ENCODE measurements around the gene AOPEP. TPM values are rescaled to one million over a fixed set of nuclear protein-coding genes. Genes with fewer than 3 reads are reported as not detected.

AOPEP gene
- total RNA-seq, 1 experiment from 2014 or later = 15.0 TPM

- no peak overlapping the region for H2BK120ac ChIP-seq (ENCODE audit: low read depth, low read length, poor library complexity, severe bottlenecking)
- no peak for DNase-seq
- H4K20me1 ChIP-seq (ENCODE audit: control insufficient read depth, insufficient read depth, insufficient read length) = no peaks in the 10 kb centered on the region
- WGBS (ENCODE audit: extremely low coverage, insufficient read length, low lambda C conversion rate) = no CpG with 5 or more reads among the region's 18 CpGs
- no peak overlapping the region for H3K9ac ChIP-seq (ENCODE audit: extremely low read depth, insufficient read length, low read length)
- Mint-ChIP-seq H3K4me3 (no peak overlapping the region), H3K27ac (peak overlapping the region; percentile 43 to 70 (median 57); a peak in 3 of 7 replicates), H3K4me1 (peaks cover 37 to 38% of the 10 kb centered on the region in 2 experiments), H3K36me3 (ENCODE audit: insufficient read depth in 1 of 3, low read depth in 3 of 3) (peaks cover 0 to 10% (median 6%) of the 10 kb centered on the region in 3 experiments; a peak in 5 of 7 replicates), H3K9me3 (no peaks in the 10 kb centered on the region), H3K27me3 (ENCODE audit: low read depth) (no peaks in the 10 kb centered on the region; the same call in 1 of the 2 replicates)
- H2AK5ac ChIP-seq (ENCODE audit: insufficient read length, low read length) = no peak overlapping the region
- no peak overlapping the region for H4K91ac ChIP-seq (ENCODE audit: insufficient read length, low read depth, low read length)
- no peaks in the 10 kb centered on the region for H3K23me2 ChIP-seq (ENCODE audit: insufficient read length, low read depth, low read length, poor library complexity, severe bottlenecking)
- H3K4ac ChIP-seq (ENCODE audit: low read depth, low read length) = no peak overlapping the region
- no peaks in the 10 kb centered on the region for H3K27me3 ChIP-seq (ENCODE audit: insufficient read depth, low read length)
- no peak overlapping the region for H2BK15ac ChIP-seq (ENCODE audit: low read depth, low read length)
- no peak overlapping the region for H4K5ac ChIP-seq (ENCODE audit: insufficient read length, low read depth, low read length)
- no peak overlapping the region for H4K8ac ChIP-seq (replicated peaks; ENCODE audit: insufficient read length, low read depth, low read length)
- no peak overlapping the region for H3K18ac ChIP-seq (ENCODE audit: insufficient read length, low read depth, low read length)
- H3K4me2 ChIP-seq (ENCODE audit: insufficient read depth, insufficient read length, low read length) = no peak overlapping the region
- no peak overlapping the region for H2BK5ac ChIP-seq (ENCODE audit: insufficient read length, low read length)
- no peak overlapping the region for H3K23ac ChIP-seq (ENCODE audit: insufficient read length, low read depth, low read length)
- H2BK12ac ChIP-seq (ENCODE audit: insufficient read length, low read depth, low read length) = no peak overlapping the region
- H2AFZ ChIP-seq (ENCODE audit: low read length) = no peak overlapping the region
- TF ChIP-seq CTCF (conservative IDR thresholded peaks at IDR 0.05) = no peak
- H3K79me2 ChIP-seq (ENCODE audit: insufficient read depth, low read length) = peaks cover 2% of the 10 kb centered on the region; the same call in 1 of the 2 replicates
- no peaks in the 10 kb centered on the region for H3K9me3 ChIP-seq (ENCODE audit: control insufficient read depth, low read depth, low read length)
- H3K56ac ChIP-seq (ENCODE audit: insufficient read length, low read depth, low read length) = no peak overlapping the region
- H3K4me1 ChIP-seq (ENCODE audit: insufficient read depth, low read length) = no peaks in the 10 kb centered on the region
- no peaks in the 10 kb centered on the region for H3K79me1 ChIP-seq (ENCODE audit: insufficient read depth, low read depth, low read length, poor library complexity, severe bottlenecking)
- no peak overlapping the region for H3K14ac ChIP-seq (ENCODE audit: insufficient read depth, low read length)
- H3K27ac ChIP-seq (ENCODE audit: insufficient read length, low read depth, low read length) = no peak overlapping the region
- H3T11ph ChIP-seq (ENCODE audit: low read length) = no peak overlapping the region
- H2BK20ac ChIP-seq (ENCODE audit: low read depth, low read length, poor library complexity, severe bottlenecking) = no peak overlapping the region
Measured at GRCh38 chr9:95082401-95083084, 356.0 kb downstream of the AOPEP start.
